Measurements from ENCODE around the gene TECTB.

DNA sequence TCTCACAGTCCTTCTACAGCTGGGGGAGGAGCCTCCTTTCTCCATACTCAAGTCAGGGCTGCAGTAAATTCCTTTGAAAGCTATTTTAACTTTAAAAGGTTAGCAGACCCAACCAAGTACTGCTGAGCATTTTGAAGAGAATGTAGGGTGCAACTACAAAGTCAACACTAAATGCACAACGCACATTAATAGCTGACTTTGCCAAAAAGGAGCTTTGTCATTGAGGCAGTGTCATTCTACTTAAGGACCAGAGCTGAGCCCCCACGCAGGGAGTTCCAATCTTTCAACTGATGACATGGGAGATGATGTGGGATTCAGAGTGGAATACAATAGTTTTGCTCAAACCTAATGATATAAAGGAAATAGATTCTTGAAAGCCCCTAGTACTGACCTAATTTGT lies 20.3 kb downstream of the TECTB start:
- TF ChIP-seq POLR2A (IDR thresholded peaks at IDR 0.05): no peak
- TF ChIP-seq, protein P1, sequence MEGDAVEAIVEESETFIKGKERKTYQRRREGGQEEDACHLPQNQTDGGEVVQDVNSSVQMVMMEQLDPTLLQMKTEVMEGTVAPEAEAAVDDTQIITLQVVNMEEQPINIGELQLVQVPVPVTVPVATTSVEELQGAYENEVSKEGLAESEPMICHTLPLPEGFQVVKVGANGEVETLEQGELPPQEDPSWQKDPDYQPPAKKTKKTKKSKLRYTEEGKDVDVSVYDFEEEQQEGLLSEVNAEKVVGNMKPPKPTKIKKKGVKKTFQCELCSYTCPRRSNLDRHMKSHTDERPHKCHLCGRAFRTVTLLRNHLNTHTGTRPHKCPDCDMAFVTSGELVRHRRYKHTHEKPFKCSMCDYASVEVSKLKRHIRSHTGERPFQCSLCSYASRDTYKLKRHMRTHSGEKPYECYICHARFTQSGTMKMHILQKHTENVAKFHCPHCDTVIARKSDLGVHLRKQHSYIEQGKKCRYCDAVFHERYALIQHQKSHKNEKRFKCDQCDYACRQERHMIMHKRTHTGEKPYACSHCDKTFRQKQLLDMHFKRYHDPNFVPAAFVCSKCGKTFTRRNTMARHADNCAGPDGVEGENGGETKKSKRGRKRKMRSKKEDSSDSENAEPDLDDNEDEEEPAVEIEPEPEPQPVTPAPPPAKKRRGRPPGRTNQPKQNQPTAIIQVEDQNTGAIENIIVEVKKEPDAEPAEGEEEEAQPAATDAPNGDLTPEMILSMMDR (IDR thresholded peaks at IDR 0.05): no peak

Measured in right lobe of liver (tissue), 4 donors.